Endometrial microvascular endothelial cells (primary cell): ENCODE measurements around the gene BTBD9. TPM values are rescaled to one million over a fixed set of nuclear protein-coding genes. Genes with fewer than 3 reads are reported as not detected.

Experiments used
- total RNA-seq: library from RNA; depleted of rRNA; stranded (reverse); fragments of >200 nt; gene quantifications from one replicate; pipeline ENCODE4 v1.2.3, GENCODE V29; 2015; ENCODE audit errors: inconsistent ontology term

Gene BTBD9
- total RNA-seq, 1 donor from 2014 or later: 6.4 TPM

Other genes starting within 250 kb of the BTBD9 start
- 201 TPM for gene GLO1, start 63.2 kb upstream of the BTBD9 start, total RNA-seq
- gene DNAH8, start 75.4 kb upstream of the BTBD9 start, total RNA-seq: 0.09 TPM